ENCODE measurements around the gene PLEKHG4B.
A peak's percentile ranks its signal among the peaks of the same experiment; 100 is the strongest.
"Not testable (repeated sequence)": the region's sequence is repeated elsewhere in the genome, so short reads cannot be mapped to it uniquely, and the experiment has no call there.

The PLEKHG4B gene

DNA sequence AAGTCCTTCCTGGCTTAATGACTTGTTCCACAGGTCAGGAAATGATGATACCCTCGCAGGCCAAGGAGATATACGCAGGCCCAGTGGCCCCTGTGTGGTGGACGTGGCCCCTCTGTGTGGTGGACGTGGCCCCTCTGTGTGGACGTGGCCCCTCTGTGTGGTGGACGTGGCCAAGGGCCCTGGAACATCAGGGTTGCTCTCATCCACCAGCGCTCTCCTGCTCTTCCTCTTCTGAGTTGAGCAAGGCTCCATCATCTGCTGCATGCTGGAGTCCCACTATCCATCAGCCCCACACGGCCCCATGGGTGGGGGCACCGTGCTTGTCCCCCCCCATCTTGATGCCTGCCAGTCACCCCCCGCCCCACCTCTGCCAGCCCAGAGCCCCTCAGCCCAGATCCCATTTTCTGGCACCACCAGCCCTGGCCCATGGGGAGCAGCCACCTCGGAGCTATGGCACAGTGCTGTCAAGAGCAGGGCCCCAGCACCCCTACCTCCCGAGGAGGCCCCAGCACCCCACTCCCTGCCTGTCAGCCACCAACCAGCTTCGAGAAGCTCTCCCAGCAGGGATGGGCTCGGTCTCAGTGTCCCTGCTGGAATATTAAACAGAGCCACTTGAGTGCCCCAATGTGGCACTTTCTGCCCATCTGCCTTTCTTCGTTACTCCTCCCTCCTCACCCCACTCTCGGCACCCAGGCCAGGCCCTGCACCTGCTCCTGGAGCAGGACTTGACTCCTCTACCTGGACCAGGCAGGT lies 107.4 kb downstream of the PLEKHG4B start:
- no peak for DNase-seq (ENCODE audit: low read depth, low spot score)

DNA sequence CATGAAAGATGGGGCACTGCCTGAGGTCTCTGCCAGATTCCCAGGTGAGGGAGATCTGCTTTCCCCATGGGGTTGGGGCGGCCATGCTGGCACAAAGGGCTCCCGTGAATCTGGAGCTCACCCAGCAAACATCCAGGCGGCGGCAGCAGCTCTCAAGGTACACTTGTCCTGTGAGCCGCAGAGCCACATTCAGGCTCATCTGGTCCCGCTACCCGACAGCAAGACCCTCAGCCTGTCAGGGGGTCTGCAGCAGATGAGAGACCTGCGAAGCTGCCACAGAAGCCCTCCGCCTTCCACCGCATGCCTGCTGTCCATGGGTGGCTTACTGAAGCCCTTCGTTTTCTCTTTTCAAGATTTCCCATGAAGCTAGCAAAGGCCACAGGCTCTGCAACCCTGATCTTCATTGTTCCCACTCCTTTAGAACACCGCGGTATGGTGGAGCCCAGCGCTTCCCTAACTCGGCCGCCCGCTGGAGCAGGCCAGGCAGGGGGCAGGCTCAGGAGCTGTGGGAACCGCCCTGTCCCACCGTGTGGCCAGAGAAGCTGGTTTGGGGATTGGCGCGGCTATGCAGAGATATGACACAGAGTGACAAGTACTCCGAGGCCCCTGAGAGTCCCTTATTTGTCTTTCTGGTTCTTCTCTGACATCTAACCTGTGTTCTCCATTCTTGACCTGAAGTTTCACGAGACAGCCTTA lies 108.1 kb downstream of the PLEKHG4B start:
- no peak for DNase-seq (ENCODE audit: low read depth, low spot score)

DNA sequence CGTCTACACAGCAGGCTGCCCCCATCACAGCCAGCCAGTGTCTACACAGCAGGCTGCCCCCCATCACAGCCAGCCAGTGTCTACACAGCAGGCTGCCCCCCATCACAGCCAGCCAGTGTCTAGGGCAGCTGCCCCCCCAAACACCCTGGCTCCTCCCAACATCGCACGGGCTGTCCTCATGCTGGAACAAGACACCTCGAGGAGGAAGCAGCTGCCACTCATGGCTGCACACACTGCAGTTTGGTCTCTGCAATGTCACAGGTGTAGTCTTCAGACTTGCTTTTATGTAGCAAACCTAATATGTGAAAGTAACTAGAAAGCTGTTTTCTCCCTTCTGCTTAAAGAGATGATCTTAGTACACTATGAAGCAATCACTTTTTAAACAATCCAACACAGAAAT lies 109.0 kb downstream of the PLEKHG4B start:
- DNase-seq (ENCODE audit: low read depth, low spot score), result no peak

DNA sequence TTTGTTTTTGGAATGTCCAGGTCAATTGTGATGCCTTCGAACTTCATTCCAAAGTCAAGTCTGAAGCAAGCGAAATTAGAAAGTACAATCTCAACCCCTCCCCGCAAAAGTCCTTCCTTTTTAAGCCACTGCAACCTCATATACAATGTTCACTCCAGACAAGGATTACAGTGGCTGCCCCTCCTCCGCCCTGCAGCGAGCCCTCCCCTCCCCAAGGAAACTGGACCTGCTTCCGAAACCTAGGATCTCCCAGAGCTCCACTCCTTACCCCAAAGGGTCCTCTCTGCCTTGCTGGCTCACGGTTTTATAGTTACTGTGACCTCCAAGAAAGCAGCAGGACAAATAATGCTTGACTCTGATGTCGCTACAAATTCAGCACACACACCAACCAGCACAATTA lies 109.7 kb downstream of the PLEKHG4B start:
- no peak for DNase-seq (ENCODE audit: low read depth, low spot score)

DNA sequence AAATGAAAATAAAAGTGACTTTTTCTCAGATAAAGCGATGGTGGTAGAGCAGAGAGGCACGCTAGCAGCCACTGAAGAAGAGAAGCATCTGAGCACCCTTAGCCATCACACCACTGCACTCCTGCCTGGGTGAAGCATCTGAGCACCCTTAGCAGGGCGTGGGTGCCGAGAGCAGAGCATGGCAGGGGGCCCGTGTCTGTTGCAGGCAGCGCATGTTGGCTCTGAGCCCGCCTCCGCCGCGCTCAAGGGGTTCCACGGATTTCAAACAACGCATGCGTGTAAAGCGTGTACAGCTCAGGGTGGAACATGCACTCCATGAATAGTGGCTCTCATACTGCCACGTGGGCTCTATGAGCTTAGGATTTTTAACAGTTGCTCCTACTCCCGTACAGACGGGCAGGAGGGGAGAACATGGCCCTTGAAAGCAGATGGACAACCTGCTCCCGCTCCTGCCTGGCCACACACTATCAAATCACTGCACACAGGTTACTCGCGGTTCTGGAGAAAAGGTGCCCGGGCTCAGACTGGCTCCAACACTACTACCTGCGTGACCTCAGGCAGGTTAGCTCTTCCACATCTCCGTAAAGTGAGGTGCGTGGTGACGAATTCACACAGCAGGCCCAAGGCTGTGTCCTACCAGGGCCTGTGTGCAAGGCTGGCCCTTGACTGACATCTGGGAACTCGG lies 111.4 kb downstream of the PLEKHG4B start:
- no peak for DNase-seq (ENCODE audit: low read depth, low spot score)

DNA sequence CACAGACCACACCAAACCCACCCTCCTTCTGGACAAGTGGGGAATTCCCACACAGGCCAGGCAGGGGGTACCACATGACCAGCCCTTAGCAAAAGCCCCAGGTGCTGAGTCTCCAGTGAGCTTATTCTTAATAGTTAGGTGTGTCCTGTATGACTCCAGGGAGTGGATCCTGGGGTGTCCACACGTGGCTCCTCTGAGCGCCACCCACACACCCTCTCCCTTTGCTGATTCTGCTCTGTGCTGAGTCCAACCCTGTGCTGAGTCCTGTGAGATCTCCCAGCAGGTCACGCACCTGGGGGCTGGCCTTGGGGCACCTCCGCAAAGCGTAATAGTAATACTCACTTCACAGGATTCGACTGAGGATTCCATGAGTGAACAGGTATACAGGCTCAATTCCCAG lies 112.0 kb downstream of the PLEKHG4B start:
- DNase-seq (ENCODE audit: low read depth, low spot score), result no peak

DNA sequence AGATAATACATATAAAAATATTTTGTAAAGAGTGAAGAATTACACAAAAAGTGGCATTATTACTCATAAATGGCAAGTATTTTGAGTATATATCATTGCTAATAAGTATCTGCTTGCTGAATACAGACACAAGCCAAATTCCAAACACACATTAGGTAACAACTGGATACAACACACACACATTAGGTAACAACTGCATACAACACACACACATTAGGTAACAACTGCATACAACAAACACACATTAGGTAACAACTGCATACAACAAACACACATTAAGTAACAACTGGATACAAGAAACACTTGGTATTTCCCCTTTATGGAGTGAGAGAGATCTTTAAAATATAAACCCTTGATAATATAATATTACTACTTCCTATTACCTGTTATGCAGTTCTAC lies 112.5 kb downstream of the PLEKHG4B start:
- DNase-seq (ENCODE audit: low read depth, low spot score), result no peak

DNA sequence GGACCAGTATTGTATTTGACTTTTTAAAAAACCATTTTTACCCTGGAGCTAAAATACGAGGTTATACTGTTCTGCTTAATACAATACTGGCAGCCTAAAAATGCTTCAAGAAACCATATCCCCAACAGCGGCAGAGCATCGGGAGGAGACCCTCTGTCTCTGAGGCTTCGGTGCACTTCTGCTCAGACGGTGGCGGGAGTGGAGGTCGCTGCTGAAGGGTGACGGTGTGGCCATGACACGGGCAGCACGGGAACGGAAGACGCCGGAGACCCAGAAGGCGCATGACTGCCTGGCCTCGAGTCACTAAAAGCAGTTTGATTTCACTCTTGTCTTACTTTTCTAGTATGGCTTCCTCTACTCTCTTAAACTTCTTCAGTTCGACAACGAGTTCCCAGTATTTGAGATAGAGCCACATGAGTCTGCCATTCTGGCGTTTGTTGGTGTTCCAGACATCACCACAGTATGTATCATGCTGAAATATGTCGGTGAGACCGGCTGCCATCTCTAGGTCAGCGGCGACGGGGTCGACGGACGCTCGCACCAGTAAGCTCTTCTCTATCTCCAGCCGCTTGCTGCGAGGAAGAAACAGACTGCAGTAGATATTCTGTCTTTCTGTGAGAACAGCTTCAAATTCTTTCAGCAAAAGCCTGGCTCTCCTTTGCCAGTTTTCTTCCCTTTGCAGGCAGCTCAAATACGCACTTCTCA lies 113.2 kb downstream of the PLEKHG4B start:
- DNase-seq (ENCODE audit: low read depth, low spot score), result no peak

DNA sequence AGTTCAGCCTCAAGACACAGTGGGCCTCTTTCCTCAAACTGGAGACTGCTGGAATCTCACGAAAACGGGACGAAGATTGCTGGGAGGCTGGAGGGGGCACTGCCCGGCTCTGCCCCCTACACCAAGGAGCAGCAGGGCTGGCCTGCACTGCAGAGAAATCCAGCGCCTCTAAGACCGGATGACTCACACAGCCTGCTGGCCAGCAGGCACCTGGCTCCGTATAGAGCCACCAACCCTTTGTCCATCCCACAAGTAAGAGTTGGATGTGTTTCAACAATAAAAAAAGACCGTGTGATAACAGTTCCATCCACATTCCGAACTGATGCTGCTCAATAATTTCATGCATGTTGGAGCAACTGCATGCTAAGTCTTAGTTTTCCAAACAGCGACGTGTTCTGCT lies 114.4 kb downstream of the PLEKHG4B start:
- DNase-seq (ENCODE audit: low read depth, low spot score), result peak; percentile 80

DNA sequence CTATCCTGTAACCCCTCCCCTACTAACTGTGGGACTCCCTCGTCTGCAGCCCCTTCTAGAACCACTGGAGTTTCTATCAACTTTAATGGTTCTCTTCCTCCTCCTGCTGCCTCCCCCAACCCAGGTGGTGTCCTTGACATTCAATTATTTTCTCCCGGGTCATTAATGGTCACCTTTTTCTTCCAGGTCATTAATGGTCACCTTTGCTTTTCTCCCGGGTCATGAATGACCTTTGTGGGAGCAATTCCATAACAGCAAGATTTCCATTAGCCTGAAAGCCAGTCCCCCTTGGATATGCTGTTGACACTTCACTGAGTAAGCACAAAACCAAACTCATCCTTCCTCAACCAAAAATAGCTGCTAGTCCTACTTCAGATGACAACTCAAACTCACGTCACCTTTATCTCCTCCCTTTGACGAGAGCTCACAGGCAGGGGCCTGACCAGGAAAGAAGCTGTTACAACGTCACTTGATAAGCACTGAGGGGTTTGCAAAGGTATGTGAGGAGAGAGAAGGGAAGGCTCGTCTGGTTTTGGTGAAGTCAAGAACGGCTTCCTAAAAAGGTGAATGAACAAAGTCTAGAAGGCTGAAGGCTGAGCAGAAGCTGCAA lies 115.1 kb downstream of the PLEKHG4B start:
- no peak for DNase-seq (ENCODE audit: low read depth, low spot score)

DNA sequence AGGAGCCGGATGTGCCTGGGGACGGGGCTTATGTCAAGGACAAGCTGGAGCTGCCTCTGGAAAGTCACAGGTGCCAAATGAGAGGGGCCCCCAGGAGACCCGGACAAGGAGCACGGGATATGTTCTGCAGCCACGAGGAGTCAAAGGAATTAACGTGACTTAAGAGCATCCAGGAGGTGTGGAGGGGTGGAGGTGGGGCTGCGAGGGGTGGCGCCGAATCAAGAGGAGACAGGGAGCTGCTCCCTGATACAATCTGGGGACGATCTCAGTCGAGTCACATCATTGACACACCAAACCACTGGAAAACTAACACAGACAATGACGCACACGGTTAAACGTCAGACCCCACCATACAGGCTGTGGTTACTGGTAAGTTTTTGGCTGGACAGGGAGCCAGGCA lies 115.6 kb downstream of the PLEKHG4B start:
- no peak for DNase-seq (ENCODE audit: low read depth, low spot score)

DNA sequence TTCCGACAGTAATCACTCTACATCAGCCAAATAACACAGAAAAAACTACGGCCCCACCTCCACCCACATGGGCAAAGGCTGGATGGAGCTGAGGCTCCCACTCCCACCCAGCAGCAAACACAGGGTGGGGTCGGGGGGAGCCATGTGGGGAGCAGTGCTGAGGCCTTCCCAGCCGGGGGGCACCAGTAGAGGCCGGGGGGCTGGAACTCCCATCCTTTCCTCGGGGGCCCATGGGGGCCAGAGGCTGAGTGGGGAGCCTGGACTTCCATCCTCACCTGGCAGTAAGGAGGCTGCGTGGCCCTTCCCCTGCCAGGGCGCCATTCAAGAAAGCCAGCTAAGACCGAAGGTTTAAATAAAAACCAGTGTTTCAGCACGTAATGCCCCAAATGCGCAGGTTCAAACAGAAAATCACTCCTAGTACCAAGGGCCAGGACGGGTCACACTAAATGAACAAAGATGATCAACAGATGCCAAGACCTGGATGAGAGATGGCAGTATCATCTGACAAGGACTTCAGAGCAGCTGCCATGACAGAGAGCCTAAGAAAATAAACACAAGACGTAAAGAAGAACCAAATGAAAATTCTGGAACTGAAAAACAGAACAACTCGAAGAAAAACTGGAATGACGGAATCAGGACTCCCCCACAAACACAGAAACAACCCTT lies 116.6 kb downstream of the PLEKHG4B start:
- no peak for DNase-seq (ENCODE audit: low read depth, low spot score)

DNA sequence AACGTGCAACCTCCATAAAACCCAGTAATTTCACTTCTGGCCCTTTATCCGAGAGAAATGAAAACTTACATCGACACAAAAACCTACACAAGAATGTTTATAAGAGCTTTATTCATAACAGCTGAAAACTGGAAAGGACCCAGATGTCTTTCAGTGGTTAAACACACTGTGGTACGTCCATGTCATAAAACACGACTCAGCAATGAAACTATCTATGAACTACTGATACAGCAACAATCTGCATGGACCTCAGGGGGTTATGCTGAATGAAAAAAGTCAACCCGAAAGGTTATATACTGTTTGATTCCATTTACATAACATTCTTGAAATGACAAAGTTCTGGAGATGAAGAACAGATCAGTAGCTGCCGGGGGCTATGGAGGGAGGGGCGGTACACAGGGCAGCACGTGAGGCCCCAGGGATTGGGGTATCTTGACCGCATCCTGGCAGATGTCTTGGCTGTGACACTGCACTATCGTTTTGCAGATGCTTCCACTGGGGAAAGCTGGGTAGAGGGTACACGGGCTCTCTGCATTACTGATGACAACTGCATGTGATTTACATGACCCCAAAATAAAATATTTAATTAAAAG lies 121.9 kb downstream of the PLEKHG4B start:
- DNase-seq (ENCODE audit: low read depth, low spot score), result no peak

DNA sequence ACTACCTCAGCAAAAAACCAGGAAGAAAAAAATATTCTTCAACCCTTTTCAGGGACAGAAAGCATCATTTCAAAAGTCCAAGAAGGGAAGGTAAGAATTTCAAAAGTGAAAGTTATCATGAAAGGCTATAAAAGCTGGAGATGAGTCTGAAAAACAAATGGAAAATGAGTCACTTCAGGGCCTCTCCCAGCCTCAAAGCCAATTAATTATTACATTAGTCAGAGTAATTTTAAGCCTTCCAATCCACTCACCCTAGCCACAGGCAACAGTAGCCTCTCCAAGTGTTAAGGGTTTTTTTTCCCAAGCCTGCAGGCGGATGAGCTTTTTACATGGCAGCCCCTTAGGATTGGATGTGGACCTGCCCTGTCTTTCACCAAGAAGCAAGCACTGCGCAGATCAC lies 123.3 kb downstream of the PLEKHG4B start:
- peak; percentile 6 for DNase-seq (ENCODE audit: low read depth, low spot score)

DNA sequence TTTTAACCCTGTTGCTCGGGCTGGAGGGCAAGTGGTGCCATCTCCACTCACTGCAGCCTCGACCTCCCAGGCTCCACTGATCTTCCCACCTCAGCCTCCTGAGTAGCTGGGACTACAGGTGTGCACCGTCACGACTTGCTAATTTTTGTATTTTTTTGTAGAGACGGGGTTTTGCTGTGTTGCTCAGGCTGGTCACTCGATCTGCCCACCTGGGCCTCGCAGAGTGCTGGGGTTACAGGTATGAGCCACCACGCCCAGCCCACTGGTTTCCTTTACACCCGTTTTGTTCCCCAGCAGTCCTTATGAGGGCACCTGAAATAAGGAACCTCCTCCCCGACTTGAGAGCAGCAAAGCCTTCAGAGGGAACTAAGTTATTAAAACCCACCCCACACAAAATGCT lies 124.1 kb downstream of the PLEKHG4B start:
- DNase-seq (ENCODE audit: low read depth, low spot score), result not testable (repeated sequence)

DNA sequence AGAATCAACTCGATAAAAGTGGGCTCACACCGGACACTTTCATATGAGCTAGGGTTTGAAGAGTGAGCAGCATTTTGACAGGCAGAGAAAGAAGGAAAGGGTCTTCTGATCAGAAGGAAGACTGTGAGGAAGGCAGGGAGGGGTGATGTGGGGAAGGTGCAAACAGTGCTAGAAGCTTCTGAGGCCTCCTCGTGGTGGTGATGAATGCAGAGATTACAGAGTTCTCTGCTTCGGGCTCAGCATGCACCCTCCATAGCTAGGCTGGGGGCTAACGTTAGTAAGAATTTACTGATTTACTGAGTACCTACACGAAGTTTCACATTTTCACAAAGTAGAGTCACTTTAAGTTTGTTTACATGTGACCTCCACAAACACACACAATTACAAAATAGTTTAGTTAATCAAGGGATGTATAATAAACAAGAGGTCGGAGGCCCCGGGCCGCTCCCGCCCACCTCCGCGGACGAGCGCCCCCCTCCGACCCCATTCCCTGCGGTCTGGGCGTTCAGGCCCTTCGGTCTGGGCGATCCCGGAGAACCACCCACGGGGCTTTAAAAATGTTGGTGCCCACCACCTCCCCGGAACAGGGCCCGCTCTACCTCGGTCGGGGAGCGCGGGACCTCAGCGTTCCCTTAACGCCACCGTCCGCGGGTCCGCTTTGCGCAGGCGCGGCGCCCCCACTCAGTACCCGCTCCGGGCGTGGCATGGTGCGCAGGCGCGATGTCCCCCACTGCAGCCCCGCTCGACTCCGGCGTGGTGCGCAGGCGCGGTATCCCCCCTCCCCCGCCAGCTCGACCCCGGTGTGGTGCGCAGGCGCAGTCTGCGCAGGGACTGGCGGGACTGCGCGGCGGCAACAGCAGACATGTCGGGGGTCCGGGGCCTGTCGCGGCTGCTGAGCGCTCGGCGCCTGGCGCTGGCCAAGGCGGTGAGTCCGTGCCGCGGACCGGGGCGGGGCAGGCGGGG lies 125.8 kb downstream of the PLEKHG4B start, which contains the start of the genes CCDC127 and SDHA:
CCDC127 (minus strand) TSS at position 660 of the 963 bp plus-strand sequence. CDS start 1,304 bp downstream, outside the sequence.
SDHA (plus strand) TSS at position 827 of the 963 bp plus-strand sequence; CDS start at position 863, 36 bp downstream.
- peak; percentile 99 for DNase-seq (ENCODE audit: low read depth, low spot score)

DNA sequence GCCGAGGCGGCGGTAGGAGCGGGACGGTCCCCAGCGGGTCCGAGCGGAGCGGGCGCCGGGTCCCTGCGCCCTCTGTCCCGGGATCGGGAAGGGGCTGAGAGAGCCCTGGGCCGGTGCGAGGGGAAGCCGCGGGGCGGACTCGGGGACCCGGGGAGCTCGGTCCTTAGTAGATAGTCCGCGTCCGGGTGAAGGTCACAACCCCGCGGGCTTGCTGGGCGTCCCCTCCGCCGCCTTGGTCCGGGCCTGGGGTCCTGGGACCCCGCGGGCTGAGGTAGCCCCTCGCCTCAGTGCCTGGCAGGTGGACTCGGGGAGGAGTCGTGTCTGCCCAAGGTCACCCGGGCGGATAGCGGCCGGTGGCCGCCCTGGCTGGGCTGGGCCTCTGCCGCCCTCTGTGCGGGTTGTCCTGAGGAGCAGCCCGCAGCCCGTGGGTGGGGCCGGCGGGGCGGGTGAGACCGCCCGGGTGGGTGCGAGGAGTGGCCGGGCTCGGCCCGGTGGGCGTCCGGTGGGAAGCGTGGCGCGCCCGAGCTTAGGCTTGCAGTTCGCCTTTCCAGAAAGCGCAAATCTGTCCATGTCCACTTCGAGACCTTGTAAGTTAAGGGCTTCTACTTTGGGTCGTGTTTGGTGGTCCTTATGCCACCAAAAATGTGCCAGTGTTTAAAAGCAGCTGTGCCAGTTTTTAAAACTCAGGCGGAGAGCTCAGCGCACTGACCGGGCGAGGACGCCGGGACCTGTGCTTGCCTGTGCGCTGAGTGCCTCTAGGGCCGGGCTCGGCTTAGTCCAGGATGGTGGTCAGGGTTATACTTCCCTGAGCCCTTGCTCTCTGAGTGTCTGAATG lies 126.7 kb downstream of the PLEKHG4B start:
- DNase-seq (ENCODE audit: low read depth, low spot score), result peak; percentile 50

DNA sequence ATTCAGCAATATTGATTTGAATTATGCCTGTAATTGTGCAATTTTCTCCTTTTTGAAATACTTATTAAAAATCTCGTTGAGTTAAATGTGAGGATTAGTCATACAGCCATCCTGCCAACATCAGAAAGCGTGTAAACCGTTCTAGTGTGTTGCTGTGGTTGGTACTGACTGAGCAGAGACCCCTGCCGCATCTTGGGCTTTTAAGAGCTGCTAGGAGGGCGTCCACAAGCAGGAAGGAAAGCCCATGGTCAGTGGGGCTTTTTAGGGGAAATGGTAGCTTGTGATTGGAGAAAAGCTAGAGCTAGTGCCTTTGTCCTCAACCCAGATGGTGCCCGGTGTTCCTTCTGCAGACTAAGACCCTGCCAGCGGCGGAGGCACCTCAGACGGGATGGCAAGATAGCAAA lies 127.5 kb downstream of the PLEKHG4B start:
- peak; percentile 65 for DNase-seq (ENCODE audit: low read depth, low spot score)
